ENCODE data around the gene GID8.

GID8 gene

DNA sequence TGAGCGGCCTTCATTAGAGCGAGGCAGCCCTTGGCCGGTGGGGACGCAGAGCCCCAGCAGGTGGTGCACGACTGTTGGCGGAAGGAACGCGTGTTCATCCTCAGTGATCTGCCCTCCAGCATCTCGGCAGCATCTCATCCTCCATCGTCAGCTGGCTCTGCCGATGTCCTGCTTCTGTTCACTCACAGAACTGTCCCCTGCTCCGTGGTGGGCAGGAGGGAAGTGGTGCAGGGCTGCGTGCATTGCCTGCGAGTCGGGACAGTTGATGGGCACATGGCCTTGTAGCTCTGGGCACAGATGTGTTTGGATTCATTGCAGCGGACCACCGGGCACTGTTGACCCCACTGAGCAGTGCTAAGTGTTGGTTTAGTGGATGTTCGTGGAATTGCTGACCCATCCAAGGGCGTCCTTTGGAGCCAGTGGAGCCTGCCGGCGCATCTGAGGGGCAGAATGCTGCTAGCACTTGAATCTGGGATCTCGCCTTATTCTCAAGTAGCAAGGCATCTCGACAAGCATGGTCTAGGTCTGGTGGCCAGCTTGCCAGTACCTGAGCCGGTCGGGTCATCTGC lies 7.9 kb downstream of the GID8 start:
- no peak for DNase-seq

DNA sequence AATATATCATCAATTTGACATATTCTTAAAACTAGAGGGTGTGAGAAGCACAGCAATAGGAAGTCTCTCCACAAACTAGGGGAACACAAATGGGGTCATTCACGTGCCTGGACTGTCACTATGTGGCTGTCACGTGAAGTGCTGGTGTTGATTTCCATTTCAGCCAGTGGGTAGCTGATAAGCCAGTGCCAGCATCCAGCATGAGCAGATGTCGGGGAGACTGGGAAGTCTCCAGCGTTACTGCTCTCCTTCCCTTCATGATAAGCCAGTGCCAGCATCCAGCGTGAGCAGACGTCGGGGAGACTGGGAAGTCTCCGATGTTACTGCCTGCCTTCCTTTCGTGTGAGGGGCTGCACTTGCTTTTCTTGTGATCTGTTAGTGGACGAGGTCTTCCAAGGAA lies 9.0 kb downstream of the GID8 start:
- no peak for DNase-seq

DNA sequence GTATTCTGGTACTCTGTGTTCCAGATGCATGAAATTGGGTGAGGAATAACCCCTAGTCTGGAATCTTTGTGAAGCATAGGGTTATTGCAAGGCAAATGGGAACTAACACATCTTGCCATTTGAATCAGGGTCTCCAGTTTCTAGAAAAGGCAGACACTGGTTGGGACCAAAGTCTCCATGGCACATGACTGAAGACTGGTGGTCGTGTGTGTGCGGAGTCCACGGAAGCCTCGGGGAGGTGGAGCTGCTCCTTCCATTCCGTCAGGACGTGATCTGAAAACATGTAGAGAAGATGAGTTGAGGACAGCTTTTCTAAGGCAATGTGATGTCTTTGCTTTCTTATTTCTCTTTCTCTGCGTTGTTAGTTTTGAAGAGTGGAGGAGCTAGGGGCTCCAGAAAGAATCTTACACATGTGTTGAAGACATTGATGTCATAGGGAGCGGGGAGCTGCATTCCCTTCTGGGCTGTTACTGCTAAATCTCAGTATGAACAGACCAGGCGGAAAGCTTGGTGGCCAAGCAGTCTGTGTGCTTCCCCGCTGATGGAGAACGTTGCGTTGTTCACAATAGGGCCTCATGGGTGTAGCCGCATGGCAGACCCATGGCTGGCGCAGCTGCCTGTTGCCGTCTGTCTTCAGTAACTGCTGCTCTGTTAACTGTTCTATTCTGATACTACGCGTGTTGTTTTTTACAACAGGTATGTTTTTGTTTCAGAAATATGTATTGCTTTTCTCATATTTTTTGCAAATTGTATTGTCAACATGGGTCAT lies 9.8 kb downstream of the GID8 start:
- no peak for DNase-seq

DNA sequence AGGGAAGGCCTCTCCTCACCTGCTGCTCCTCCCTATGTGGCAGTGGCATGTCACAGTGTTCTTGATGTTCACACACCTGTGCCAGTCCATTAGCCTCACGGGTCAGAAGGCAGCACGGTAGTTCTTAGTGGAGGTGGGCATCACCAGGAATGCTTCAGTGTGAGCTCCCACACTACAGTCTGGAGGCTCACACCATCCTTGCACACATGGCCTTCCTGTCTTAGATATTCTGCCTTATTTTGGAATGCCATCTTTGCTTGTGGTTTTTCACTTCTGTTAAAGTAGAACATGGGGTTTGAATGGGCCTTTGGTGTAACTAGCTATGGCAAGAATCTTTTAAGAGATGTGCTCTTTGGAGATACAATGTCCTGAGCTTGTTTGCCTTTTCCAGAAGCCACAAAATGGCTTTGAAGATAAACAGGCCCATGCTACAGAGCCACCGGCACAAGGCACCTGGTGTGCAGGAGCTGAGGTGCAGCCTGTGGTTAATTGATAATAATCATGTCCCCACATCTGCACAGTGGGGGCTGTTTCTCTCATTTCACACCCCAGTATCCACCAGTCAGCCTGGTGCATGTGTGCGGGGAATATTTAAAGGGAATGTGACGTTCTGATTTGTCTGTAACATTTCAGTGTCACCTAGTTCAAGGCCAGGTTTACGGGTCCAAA lies 11.3 kb downstream of the GID8 start:
- no peak for DNase-seq

DNA sequence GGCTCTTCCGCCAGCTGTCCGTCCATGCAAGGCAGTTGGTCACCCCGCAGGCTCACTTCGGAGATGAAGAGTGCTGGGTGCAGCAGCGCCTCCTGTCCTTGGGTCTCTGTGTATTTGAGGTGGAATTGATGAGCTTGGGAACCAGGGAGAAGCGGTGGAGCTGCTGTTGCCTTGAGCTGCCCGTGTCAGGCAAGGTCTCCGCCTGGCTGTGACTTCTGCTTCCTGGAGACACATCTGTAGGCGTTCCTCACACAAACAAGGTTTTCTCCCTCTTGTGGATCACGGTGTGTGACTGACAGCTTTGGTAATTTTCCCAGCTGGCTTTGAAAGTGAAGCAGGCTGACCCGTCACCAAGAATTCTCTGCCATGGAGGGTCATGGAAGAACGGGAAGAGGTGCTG lies 12.0 kb downstream of the GID8 start:
- DNase-seq, result no peak

DNA sequence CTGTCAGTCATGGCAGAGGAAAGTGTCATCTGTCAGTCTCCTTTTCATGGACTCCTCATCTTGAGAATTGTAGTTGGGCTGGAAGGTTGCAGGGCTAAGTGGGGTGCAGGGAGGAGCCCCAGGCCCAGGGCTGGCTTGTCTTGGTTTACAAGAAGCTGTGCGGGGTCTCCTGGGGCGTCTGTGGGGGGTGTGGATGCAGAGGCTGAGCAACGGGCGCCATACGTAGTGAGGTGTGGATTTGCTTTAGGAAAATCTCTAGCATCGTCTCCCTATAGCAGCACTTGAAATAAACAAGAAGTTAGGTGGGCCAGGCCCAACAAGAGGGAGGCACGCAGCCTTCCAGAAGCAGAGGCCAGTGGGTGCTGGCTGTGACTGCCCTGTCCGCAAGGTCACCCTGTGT lies 12.8 kb downstream of the GID8 start:
- no peak for DNase-seq

DNA sequence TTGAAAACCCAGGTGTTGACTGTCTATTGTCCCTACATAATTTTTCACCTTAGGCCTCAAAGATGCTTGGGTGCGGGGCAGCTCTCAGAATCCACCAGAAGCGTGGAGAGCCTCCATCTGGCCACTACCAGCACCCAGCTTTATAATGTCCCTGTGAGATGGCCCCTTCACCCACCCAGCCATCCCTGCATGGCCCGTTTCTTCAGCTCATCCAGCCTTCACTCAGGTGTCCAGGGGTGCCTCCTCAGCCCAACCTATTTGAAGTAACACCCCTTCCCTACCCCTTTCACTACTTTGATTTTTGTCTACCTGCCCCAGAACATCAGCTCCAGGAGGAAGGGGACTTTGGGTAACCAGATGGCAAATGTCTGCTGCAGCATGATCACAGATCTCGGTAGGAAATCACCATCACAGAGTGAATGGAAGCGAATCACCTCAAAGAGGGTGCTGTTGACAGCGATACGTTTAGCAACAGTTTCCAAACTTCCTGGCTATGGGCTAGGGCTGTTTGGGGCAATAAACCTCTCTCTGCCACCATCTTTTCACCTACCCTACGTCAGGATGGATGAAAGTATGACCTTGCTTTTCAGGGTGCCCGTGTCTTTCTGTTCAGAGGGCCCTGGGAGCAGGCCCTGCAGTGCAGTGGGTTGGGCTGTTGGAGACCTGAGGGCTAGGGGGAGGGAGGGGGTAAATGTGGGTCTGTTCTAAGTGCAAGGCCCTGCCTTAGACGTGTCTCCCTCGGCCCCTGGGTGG lies 13.4 kb downstream of the GID8 start:
- DNase-seq, result no peak

DNA sequence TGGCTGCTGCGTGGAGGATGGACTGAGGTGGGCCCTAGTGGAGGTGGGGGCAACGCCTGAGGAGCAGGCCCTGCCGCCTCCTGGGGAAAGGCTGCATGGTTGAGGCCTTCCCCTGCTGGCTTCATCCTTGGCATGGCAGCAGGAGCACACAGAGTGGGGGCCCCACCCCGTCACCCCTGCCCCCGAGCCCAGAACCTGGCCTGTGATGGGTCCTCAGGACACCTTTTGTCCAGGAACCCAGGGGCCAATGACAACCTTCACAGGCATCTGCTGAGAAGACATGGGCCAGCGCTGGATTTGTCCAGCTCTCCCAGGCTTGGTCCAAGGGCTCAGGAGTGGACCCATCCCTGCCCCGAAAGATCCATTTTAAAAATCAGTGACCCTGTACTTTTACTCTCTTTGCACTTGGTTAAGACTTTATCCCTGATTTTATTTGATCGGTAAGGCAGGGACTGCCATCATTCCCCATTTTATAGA lies 14.0 kb downstream of the GID8 start:
- DNase-seq, result no peak

DNA sequence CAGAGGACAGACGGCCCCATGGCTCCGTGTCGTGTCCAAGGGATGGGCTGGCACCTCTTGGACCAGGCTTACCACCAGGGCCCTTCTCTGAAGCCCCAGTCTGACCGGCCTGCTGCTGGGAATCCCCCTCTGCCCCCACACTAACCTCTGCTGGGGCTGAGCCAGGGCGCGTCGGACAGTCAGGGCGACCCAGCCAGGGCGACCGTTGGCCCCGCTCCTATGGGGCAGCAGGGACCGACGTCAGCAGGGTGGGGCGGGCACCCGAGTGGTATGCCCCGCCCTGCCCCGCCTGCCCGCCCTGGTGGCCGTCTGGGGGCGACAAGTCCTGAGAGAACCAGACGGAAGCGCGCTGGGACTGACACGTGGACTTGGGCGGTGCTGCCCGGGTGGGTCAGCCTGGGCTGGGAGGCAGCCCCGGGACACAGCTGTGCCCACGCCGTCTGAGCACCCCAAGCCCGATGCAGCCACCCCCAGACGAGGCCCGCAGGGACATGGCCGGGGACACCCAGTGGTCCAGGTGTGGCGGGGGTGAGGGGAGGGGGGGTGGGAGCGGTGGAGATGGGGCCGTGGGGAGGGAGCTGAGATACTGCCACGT lies 14.5 kb downstream of the GID8 start, which contains the start of gene SLC17A9:
SLC17A9 (plus strand) TSS at position 337 of the 595 bp plus-strand sequence; CDS start at position 459, 122 bp downstream.
- peak; percentile 74 for DNase-seq

DNA sequence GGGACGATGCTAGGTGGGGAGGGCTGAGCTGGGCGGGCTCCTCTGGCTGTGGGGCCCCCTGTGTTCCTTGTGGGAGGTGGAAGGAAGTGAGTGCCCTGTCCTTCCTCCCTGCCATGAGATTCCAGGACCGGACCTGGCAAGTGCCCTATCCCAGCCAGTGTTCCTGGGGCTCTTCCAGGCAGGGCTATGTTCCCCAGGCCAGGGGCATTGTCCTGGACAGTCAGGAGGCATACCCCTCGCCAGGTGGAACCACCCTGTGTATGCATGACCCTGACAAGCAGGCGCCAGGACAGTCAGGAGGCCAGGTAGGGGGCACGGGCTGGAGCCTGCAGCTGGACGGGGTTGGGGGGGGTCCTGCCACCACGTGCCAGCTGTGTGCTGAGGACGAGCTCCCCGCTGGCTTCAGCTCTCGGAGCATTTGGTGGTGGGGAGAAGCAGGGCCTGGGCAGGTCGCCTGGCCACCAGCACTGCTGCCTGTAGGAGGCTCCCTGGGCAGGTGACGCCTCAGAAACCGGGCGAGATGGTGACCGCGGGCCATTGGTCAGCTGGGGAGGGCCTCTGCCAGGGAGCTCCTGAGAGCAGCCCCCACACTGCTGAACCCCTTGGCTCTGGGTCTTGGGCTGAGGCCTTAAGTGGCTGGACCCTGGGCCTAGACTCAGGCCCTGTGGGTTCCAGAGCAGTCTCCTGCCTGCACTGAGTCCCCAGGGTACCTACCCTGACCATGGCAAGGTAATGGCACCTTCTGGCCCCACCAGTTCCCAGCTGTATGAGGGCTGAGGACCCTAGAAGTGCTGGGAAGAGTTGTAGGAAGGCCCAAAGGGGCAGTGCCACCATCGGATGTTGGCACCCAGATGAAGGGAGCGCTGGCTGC lies 15.3 kb downstream of the GID8 start:
- DNase-seq, result peak; percentile 15

DNA sequence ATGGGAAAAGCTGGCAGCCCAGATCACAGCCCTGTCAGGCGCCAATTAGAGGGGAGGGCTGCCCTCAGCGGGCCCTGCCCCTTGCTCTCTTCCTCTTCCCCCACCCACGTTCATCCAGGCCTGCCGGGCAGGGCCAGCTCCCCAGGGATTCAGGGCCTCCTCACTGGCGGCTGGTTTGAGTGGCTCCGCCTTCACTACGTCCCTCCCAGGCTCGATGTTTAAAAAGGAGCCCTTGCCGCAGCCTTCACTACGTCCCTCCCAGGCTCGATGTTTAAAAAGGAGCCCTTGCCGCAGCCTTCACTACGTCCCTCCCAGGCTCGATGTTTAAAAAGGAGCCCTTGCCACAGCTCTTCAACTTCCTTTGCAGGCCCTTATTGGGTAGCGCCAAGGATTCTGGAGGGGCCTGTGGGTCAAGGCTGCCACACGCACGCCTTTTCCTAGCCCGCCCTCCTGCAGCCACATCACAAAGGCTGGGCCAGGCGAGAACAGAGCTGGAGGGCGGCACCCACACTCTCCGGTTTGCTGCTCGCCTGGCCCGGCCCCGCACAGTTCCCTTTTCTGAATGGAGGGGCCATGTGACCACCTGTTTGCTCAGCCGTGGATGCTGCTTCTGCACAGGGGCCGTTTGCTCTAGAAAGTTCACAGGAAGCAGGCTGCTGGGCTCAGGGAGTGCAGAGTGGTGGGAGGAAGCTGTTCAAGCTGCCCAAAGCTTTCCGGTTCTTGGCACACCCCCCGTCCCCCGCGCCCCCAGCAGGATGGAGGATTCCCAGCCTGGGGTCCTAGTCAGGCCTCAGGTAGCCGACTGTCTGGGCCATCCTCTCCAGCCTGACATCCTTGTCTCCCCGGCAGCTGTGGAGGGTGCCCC lies 16.1 kb downstream of the GID8 start:
- DNase-seq, result peak; percentile 64

DNA sequence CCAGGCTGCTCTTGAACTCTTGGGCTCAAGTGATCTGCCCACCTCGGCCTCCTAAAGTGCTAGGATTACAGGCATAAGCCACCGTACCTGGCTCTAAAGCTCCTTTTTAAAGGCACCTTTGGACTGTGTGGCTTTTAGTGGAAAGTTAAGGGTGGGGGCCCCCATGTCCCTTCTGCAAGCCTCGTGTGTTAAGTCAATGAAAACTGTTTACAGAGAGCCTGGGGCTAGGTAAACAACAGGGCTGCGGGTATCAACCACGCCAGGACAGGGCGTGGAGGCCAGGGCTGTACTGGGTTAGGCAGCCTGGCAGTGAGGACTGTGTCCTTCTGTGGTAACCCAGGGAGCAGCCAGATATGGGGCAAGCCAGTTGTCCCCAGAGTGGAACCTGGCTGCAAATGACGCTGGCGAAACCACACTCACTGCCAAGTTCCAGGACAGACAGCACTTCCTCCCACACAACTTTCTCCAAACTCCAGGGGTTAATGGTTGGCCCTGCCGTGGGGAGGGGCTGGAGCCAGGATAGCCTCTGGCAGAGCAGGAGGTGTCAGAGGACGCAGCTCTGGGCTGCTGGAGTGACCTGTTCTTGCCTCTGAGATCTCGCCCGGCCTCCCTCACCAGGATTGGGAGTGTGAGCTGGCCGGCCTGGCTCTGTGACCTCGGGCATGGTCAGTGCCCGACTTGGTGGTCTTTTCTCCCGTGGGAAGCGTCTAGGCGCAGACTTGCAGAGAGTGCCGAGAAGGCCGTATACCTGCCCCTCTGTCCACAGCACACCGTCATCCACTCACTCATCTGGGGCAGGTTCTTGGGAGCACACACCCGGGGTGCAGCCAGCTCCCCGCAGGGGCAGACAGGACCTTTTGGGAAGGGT lies 17.8 kb downstream of the GID8 start:
- no peak for DNase-seq

DNA sequence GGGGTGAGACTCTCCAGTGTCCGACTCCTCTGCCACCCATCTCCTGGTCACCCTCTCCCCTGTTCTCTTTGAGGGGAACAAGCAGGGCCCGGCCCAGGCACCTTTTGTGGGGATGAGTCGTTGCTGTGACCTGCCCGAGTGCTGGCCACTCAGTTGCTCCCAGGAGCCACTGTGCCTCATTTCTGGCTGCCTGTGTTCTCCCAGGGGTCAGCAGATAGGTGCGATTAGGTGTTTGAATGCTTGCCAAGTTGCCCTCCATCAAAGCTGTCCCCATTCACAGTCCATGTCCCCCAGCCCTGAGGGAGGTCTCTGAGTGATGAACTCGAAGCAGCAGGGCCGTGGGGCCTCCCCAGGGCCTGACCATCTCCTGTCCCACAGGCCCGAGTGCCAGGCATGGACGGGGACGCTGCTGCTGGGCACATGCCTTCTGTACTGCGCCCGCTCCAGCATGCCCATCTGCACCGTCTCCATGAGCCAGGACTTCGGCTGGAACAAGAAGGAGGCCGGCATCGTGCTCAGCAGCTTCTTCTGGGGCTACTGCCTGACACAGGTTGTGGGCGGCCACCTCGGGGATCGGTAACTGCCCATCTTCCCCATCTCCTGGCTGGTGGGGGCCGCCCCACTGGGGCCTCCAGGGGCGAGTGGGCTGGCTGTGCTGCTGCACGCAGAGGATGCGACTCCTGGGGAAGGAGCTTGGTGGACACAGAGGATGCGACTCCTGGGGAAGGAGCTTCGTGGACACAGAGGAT lies 18.6 kb downstream of the GID8 start:
- DNase-seq, result no peak

DNA sequence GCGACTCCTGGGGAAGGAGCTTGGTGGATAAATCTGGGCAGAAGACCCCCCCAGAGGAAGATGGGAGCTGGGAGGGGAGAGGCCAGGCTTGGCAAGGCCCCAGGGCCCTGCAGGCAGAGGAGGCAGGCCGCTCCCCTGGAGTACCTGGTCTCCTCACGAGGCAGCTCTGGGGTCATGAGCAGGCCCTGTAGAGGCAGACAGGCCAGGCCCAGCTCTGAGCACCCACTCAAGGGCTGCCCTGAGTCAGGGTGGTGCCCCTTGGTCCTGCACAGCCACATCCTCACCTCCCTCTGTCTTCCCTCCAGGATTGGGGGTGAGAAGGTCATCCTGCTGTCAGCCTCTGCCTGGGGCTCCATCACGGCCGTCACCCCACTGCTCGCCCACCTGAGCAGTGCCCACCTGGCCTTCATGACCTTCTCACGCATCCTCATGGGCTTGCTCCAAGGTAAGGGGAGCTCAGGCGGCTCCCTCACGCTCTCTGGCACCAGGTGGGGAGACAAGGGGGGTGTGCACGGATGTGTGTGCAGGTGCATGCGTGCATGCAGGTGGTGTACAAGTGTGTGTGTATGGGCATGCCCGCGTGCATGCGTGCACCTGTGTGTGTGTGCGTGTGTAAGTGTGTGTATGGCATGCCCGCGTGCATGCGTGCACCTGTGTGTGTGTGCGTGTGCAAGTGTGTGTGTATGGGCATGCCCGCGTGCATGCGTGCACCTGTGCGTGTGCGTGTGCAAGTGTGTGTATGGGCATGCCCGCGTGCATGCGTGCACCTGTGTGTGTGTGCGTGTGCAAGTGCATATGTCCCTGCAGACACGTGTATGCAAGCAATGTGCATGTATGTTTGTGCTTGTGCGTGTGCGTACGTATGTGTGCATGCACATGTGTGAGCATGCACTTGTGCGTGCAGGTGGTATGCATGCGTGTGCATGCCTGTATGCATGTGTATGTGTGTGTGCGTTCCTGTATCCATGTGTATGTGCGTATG lies 19.5 kb downstream of the GID8 start:
- DNase-seq, result no peak

DNA sequence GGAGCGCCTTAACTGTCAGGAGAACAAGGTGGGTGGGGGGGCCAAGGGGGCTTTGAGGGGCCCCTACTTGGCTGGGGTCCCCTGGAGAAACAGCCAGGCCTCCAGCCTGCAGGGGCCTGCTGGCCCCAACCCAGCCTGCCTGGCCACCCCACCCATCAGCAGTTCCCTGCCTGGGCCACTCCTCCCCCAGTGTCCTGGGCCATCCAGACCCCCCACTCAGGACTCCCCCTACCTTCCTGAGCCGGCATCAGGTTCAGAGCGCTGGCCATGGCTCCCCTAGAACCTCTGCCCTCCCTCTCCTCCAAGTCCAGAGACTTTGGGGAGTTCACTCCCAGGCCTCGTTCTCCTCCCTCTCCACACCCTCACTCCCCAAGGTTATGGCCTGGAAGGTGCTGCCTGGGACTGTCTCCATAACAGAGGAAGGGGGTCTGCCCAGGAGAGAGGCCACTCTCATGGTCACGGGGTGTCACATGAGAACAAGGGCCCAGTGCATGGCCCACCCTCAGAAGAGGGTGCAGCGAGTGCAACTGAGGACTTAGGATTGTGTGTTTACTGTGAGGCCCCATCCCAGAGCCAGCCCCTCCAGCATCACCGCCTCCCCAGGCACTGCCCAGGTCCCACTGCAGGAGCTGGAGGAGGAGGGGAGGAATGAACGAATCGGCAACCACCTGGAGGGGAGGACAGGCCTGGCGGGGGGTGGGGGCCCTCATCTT lies 20.6 kb downstream of the GID8 start:
- no peak for DNase-seq

DNA sequence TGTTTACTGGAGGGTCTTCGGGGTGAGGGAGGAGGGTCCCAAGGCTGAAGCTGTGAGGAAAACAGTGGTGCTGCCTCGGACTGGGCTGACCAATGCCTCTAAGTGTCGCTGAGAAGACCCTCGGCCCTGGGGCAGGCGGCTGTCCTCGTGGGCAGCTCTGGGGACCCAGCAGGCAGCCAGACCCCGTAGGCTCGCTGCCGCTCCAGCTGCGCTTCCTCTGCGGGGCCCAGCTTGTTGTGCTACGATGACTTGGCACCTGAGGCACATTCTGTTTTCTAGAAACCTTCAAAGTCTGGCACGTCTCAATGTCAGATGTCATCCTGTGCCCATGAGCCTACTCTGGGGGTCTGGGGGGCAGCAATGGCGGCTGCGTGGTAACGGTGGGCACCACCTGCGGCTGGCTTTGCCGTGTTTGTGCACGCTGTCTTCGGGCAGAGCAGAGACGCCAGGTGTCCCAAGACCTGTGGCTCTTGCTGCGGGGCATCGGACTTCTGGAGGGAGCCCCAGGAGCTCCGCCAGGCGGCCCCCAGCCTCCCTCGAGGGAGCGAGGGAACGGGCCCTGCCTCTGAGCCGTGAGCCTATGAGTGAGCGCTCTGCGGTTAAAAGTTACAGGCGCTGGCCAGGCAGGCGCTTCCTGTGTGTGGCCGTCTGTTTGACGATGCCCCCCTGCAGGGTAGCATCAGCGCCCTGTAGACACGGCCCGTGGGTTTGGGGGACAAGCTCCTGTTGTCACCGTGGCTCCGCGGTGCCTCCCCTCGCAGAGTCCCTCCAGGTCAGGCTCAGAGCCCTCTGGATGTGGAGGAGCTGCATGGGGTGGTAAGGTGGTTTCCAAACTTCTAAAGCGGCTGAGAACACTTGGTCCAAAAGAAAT lies 21.4 kb downstream of the GID8 start:
- no peak for DNase-seq
